ENCODE data around the gene SVOPL. TPM values are rescaled to one million over a fixed set of nuclear protein-coding genes. Genes with fewer than 3 reads are reported as not detected.

Gene SVOPL
- total RNA-seq, 1 experiment from 2014 or later, result not detected

- no peak for DNase-seq (ENCODE audit: low read depth, low spot score)
- no TSS peak for BruUV-seq (replicated peaks)
- ChIA-PET POLR2A (no interaction called here), CTCF (no interaction called here)
- no peaks in the 10 kb centered on the region for H3K9me3 ChIP-seq (ENCODE audit: control insufficient read depth, insufficient read depth, low read depth, low read length)
- in situ Hi-C loops (cut with HindIII; ENCODE audit: low pct_unique_long_range_greater_than_20kb, low sequenced_read_pairs), result no loop called here
- no peaks in the 10 kb centered on the region for H3K27me3 ChIP-seq (ENCODE audit: control insufficient read depth, insufficient read depth, low read length)
- no peaks in the 10 kb centered on the region for H3K4me1 ChIP-seq (ENCODE audit: control insufficient read depth, insufficient read depth, low read length)
- no peak overlapping the region for H3K4me3 ChIP-seq (ENCODE audit: low read depth in 2 of 2, low read length in 2 of 2)
- ATAC-seq, result no peak
- H3K36me3 ChIP-seq (ENCODE audit: control insufficient read depth, insufficient read depth, low read length), result peaks cover 4% of the 10 kb centered on the region; the same call in 1 of the 2 replicates
- TF ChIP-seq TCF7L2 (IDR thresholded peaks at IDR 0.05; ENCODE audit: low read depth, low read length) (no peak), POLR2AphosphoS5 (IDR thresholded peaks at IDR 0.05; ENCODE audit: low read depth, low read length) (no peak)
- no peak overlapping the region for H3K27ac ChIP-seq (ENCODE audit: low read length)
- intact Hi-C loops (cut with micrococcal nuclease; ENCODE audit: unreplicated experiment), result no loop called here
Measured at GRCh38 chr7:138587485-138587884, 113.7 kb downstream of the SVOPL start.

DNA sequence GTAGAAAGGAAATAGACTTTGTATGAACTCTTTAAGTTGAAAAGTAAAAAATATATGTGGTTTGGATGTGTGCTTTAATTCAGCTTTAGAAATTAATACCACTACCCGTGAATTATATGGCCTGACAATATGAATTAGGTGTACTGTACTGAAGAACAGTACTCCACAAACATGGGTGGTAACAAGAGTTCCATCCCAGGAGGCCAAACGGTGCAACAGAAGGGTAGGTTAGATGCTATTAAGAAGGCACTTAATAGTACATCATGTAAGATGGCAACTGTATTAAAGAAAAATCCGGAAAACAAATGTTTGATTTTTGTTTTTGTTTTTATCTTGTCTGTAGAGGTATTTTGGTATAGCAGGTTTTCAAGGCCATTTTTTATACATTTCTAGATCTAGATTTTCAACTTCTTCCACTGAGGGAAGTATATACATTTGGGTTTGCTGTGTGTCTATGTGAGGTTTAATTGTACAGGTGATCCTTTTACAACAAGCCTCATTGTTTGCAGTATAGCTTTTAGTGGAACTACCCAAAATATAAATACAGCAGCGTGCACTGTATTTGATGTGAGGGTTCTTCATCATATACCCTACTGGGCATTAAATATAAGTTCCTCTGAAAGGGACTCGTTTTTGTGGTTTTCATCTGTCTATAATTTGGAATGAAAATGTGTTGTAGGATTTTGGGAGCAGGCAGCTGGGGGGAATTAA is 115.7 kb downstream of the SVOPL start:
- DNase-seq (ENCODE audit: low read depth, low spot score), result no peak
- CTCF ChIA-PET, result no interaction called here
- intact Hi-C loops (cut with micrococcal nuclease; ENCODE audit: unreplicated experiment) (no loop called here), in situ Hi-C loops (cut with HindIII; ENCODE audit: low pct_unique_long_range_greater_than_20kb, low sequenced_read_pairs) (no loop called here)
- Histone ChIP-seq H3K4me3 (ENCODE audit: low read depth in 2 of 2, low read length in 2 of 2) (no peak overlapping the region), H3K36me3 (ENCODE audit: control insufficient read depth, insufficient read depth, low read length) (peaks cover 12% of the 10 kb centered on the region), H3K9me3 (ENCODE audit: control insufficient read depth, insufficient read depth, low read depth, low read length) (no peaks in the 10 kb centered on the region), H3K27ac (ENCODE audit: low read length) (no peak overlapping the region), H3K27me3 (ENCODE audit: control insufficient read depth, insufficient read depth, low read length) (no peaks in the 10 kb centered on the region), H3K4me1 (ENCODE audit: control insufficient read depth, insufficient read depth, low read length) (no peaks in the 10 kb centered on the region)
- TF ChIP-seq, protein P1, sequence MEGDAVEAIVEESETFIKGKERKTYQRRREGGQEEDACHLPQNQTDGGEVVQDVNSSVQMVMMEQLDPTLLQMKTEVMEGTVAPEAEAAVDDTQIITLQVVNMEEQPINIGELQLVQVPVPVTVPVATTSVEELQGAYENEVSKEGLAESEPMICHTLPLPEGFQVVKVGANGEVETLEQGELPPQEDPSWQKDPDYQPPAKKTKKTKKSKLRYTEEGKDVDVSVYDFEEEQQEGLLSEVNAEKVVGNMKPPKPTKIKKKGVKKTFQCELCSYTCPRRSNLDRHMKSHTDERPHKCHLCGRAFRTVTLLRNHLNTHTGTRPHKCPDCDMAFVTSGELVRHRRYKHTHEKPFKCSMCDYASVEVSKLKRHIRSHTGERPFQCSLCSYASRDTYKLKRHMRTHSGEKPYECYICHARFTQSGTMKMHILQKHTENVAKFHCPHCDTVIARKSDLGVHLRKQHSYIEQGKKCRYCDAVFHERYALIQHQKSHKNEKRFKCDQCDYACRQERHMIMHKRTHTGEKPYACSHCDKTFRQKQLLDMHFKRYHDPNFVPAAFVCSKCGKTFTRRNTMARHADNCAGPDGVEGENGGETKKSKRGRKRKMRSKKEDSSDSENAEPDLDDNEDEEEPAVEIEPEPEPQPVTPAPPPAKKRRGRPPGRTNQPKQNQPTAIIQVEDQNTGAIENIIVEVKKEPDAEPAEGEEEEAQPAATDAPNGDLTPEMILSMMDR (IDR thresholded peaks at IDR 0.05), result no peak
- TF ChIP-seq, protein P2, sequence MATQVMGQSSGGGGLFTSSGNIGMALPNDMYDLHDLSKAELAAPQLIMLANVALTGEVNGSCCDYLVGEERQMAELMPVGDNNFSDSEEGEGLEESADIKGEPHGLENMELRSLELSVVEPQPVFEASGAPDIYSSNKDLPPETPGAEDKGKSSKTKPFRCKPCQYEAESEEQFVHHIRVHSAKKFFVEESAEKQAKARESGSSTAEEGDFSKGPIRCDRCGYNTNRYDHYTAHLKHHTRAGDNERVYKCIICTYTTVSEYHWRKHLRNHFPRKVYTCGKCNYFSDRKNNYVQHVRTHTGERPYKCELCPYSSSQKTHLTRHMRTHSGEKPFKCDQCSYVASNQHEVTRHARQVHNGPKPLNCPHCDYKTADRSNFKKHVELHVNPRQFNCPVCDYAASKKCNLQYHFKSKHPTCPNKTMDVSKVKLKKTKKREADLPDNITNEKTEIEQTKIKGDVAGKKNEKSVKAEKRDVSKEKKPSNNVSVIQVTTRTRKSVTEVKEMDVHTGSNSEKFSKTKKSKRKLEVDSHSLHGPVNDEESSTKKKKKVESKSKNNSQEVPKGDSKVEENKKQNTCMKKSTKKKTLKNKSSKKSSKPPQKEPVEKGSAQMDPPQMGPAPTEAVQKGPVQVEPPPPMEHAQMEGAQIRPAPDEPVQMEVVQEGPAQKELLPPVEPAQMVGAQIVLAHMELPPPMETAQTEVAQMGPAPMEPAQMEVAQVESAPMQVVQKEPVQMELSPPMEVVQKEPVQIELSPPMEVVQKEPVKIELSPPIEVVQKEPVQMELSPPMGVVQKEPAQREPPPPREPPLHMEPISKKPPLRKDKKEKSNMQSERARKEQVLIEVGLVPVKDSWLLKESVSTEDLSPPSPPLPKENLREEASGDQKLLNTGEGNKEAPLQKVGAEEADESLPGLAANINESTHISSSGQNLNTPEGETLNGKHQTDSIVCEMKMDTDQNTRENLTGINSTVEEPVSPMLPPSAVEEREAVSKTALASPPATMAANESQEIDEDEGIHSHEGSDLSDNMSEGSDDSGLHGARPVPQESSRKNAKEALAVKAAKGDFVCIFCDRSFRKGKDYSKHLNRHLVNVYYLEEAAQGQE (IDR thresholded peaks at IDR 0.05; ENCODE audit: insufficient read depth in 1 of 2, low read depth in 2 of 2, low read length in 1 of 2), result no peak
- TF ChIP-seq SIN3A (IDR thresholded peaks at IDR 0.05; ENCODE audit: borderline replicate concordance, insufficient read depth, low read depth, low read length) (no peak), POLR2AphosphoS5 (IDR thresholded peaks at IDR 0.05; ENCODE audit: low read depth, low read length) (no peak), TCF7L2 (IDR thresholded peaks at IDR 0.05; ENCODE audit: low read depth, low read length) (no peak)
- ATAC-seq, result no peak
- POLR2A ChIA-PET, result no interaction called here
- no TSS peak for BruUV-seq (replicated peaks)

- Histone ChIP-seq H3K4me1 (ENCODE audit: control insufficient read depth, insufficient read depth, low read length) (no peaks in the 10 kb centered on the region), H3K4me3 (ENCODE audit: low read depth in 2 of 2, low read length in 2 of 2) (no peak overlapping the region), H3K36me3 (ENCODE audit: control insufficient read depth, insufficient read depth, low read length) (peaks cover 15% of the 10 kb centered on the region), H3K27ac (ENCODE audit: low read length) (no peak overlapping the region), H3K9me3 (ENCODE audit: control insufficient read depth, insufficient read depth, low read depth, low read length) (no peaks in the 10 kb centered on the region), H3K27me3 (ENCODE audit: control insufficient read depth, insufficient read depth, low read length) (no peaks in the 10 kb centered on the region)
- DNase-seq (ENCODE audit: low read depth, low spot score), result no peak
- CTCF ChIA-PET, result no interaction called here
- BruUV-seq (replicated peaks), result no TSS peak
- TF ChIP-seq TCF7L2 (IDR thresholded peaks at IDR 0.05; ENCODE audit: low read depth, low read length) (no peak), SIN3A (IDR thresholded peaks at IDR 0.05; ENCODE audit: borderline replicate concordance, insufficient read depth, low read depth, low read length) (no peak), POLR2AphosphoS5 (IDR thresholded peaks at IDR 0.05; ENCODE audit: low read depth, low read length) (no peak)
- TF ChIP-seq, protein P2 (IDR thresholded peaks at IDR 0.05; ENCODE audit: insufficient read depth in 1 of 2, low read depth in 2 of 2, low read length in 1 of 2), result no peak
- TF ChIP-seq, protein P1 (IDR thresholded peaks at IDR 0.05), result no peak
- in situ Hi-C loops (cut with HindIII; ENCODE audit: low pct_unique_long_range_greater_than_20kb, low sequenced_read_pairs) (no loop called here), intact Hi-C loops (cut with micrococcal nuclease; ENCODE audit: unreplicated experiment) (no loop called here)
- ATAC-seq, result no peak
- POLR2A ChIA-PET, result no interaction called here
Measured at GRCh38 chr7:138584696-138585095, 116.5 kb downstream of the SVOPL start.
